GM23338 (cell line): Measurements from ENCODE around the gene VPS26C. TPM values are rescaled to one million over a fixed set of nuclear protein-coding genes. Genes with fewer than 3 reads are reported as not detected.

Source experiments
- ATAC-seq: fragments of 200-7000 bp; cut with Tn5 transposase; 3 replicates; pipeline ENCODE4 v1.9.1; 2020
- DNase-seq: peaks from one replicate; pipeline ENCODE4 v3.0.0-alpha.2; 2015; ENCODE audit warnings: low spot score
- H2AFZ ChIP-seq: fragments of 200-600 bp; sonication (generic); 2 replicates; pipeline ENCODE4 v1.8.0; 2016; ENCODE audit warnings: antibody characterized with exemption, mild to moderate bottlenecking, moderate library complexity
- H3F3A ChIP-seq: fragments of 200-600 bp; sonication (generic); replicated peaks from 2 replicates; pipeline ENCODE4 v1.8.0; 2017; ENCODE audit warnings: antibody characterized with exemption, mixed run types, low read depth
- H3K27ac ChIP-seq: fragments of 200-600 bp; sonication (generic); 2 replicates; pipeline ENCODE4 v1.6.1; 2016; ENCODE audit warnings: low read depth
- H3K27me3 ChIP-seq: fragments of 200-600 bp; sonication (generic); 2 replicates; pipeline ENCODE4 v1.8.0; 2016; ENCODE audit warnings: mild to moderate bottlenecking, mixed run types, moderate library complexity; ENCODE audit not compliant: insufficient read depth
- H3K36me3 ChIP-seq: fragments of 200-600 bp; sonication (generic); 2 replicates; pipeline ENCODE4 v1.8.0; 2016; ENCODE audit warnings: mild to moderate bottlenecking; ENCODE audit not compliant: insufficient read depth
- H3K4me1 ChIP-seq: fragments of 200-600 bp; sonication (generic); 2 replicates; pipeline ENCODE4 v1.8.0; 2016; ENCODE audit warnings: mild to moderate bottlenecking, moderate library complexity; ENCODE audit not compliant: insufficient read depth
- H3K4me2 ChIP-seq: fragments of 200-600 bp; sonication (generic); 2 replicates; pipeline ENCODE4 v1.7.1; 2017; ENCODE audit warnings: mixed run types
- H3K4me3 ChIP-seq: fragments of 200-600 bp; sonication (generic); 2 replicates; pipeline ENCODE4 v1.6.1; 2016; ENCODE audit warnings: mixed run types
- H3K79me2 ChIP-seq: fragments of 200-600 bp; sonication (generic); replicated peaks from 2 replicates; pipeline ENCODE4 v1.8.0; 2017; ENCODE audit warnings: mild to moderate bottlenecking; ENCODE audit not compliant: insufficient read depth
- H3K9me2 ChIP-seq: fragments of 200-600 bp; sonication (generic); 2 replicates; pipeline ENCODE4 v1.8.0; 2017; ENCODE audit not compliant: insufficient read depth
- H4K20me1 ChIP-seq: fragments of 200-600 bp; sonication (generic); replicated peaks from 2 replicates; pipeline ENCODE4 v1.8.0; 2017; ENCODE audit warnings: mild to moderate bottlenecking; ENCODE audit not compliant: insufficient read depth
- H3K27ac Mint-ChIP-seq: 2 replicates; pipeline ENCODE4 v1.8.0; 2020; ENCODE audit warnings: inconsistent platforms, mild to moderate bottlenecking, moderate library complexity, mixed read lengths
- H3K27me3 Mint-ChIP-seq: 3 replicates; pipeline ENCODE4 v1.8.0; 2022; ENCODE audit warnings: low read depth, mild to moderate bottlenecking, moderate library complexity, mixed read lengths, inconsistent platforms; ENCODE audit not compliant: insufficient read depth, poor library complexity
- H3K36me3 Mint-ChIP-seq: 3 replicates; pipeline ENCODE4 v1.8.0; 2021; ENCODE audit warnings: low read depth, mild to moderate bottlenecking, inconsistent platforms, moderate library complexity, mixed read lengths
- H3K4me1 Mint-ChIP-seq: 3 replicates; pipeline ENCODE4 v1.8.0; 2020; ENCODE audit warnings: mild to moderate bottlenecking, inconsistent platforms, mixed read lengths
- H3K4me3 Mint-ChIP-seq: 3 replicates; pipeline ENCODE4 v1.8.0; 2021; ENCODE audit warnings: moderate library complexity, mild to moderate bottlenecking, inconsistent platforms, mixed read lengths
- H3K9me3 Mint-ChIP-seq: 3 replicates; pipeline ENCODE4 v1.8.0; 2020; ENCODE audit warnings: moderate library complexity, mild to moderate bottlenecking, inconsistent platforms, mixed read lengths
- CREB1 ChIP-seq: fragments of 250-450 bp; sonication (Bioruptor Pico); IDR thresholded peaks from 2 replicates; pipeline ENCODE4 v1.5.0; 2020; ENCODE audit warnings: low read depth, mild to moderate bottlenecking, moderate library complexity
- CTCF ChIP-seq, 2 experiments: fragments of 200-600 bp in 1 of 2; sonication (generic) in 1 of 2; conservative IDR thresholded peaks; 2 replicates each; pipeline versions ENCODE4 v1.5.1 to v1.6.1; 2016 to 2017; ENCODE audit warnings: antibody characterized with exemption in 2 of 2, low read depth in 2 of 2, mild to moderate bottlenecking in 2 of 2, moderate library complexity in 1 of 2
- EZH2 ChIP-seq: fragments of 200-600 bp; sonication (generic); IDR thresholded peaks from one replicate; pipeline ENCODE4 v1.8.0; 2017; ENCODE audit warnings: antibody characterized with exemption, mild to moderate bottlenecking, low read depth; ENCODE audit not compliant: unreplicated experiment
- EZH2phosphoT487 ChIP-seq: fragments of 200-600 bp; sonication (generic); IDR thresholded peaks from one replicate; pipeline ENCODE4 v1.8.1; 2018; ENCODE audit warnings: antibody characterized with exemption; ENCODE audit not compliant: unreplicated experiment
- JUNB ChIP-seq: IDR thresholded peaks from one replicate; pipeline ENCODE4 v1.6.1; 2016; ENCODE audit warnings: antibody characterized with exemption; ENCODE audit not compliant: unreplicated experiment
- NANOG ChIP-seq: IDR thresholded peaks from 2 replicates; pipeline ENCODE4 v1.6.1; 2016; ENCODE audit warnings: antibody characterized with exemption, borderline replicate concordance
- POLR2AphosphoS5 ChIP-seq: IDR thresholded peaks from 2 replicates; pipeline ENCODE4 v1.6.1; 2016; ENCODE audit warnings: antibody characterized with exemption, low read depth
- STAT1 ChIP-seq: IDR thresholded peaks from one replicate; pipeline ENCODE4 v1.6.1; 2016; ENCODE audit warnings: antibody characterized with exemption; ENCODE audit not compliant: unreplicated experiment
- ZNF331 ChIP-seq: fragments of 250-450 bp; sonication (Bioruptor Pico); IDR thresholded peaks from 2 replicates; pipeline ENCODE4 v1.5.0; 2020; ENCODE audit warnings: low read depth, mild to moderate bottlenecking, moderate library complexity
- ZNF462 ChIP-seq: fragments of 250-450 bp; sonication (Bioruptor Pico); IDR thresholded peaks from 2 replicates; pipeline ENCODE4 v1.5.0; 2020; ENCODE audit warnings: mild to moderate bottlenecking, moderate library complexity
- polyA plus RNA-seq: library from polyadenylated mRNA; unstranded; fragments of >200 nt; fragmentation: Nextera tagmentation; extraction: Ambion mirVana; gene quantifications from 2 replicates; pipeline ENCODE4 v1.2.1, GENCODE V29; 2016
- total RNA-seq: library from RNA; depleted of rRNA; stranded (reverse); fragments of >200 nt; shearing (Covaris generic); gene quantifications from 2 replicates; pipeline ENCODE4 v1.2.3, GENCODE V29; 2014

Gene VPS26C
- total and polyA plus RNA-seq, 2 experiments from 2014 or later: 45.1 to 91.2 TPM

DNA sequence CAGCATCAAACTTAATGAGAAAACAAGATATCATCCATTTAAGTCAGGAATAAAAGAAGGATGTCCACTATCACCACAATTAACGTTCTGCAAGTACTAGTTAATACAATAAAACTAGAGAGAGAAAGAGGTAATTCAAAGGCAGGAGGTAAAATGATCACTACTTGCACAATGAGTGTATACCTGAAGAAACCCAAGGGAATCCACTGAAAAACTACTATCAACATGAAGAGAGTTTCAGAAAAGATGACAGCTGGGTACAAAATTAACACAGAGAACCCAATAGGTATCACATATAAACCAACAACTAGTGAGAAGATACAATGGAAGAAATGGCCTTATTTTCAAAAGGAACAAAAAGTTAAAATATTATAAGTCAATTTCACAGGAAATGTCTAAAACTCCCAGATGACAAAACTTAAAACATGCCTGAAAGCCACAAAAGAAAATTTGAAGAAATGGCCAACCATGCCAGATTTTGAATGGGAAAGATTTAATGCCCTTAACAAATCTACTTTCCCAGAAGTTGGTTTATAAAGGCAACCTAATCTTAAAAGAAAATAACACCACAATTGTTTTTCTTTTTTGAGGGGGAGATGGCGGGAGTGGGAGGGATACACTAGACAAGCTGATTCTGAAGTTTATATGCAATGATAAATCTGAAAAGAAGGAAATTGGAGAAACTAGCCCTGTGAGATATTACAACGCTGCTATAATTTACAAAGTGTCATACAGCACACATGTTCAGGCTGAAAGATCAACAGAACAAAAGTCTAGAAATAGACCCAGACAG, 17.8 kb downstream of the VPS26C start:
- Histone ChIP-seq H3K36me3 (no peaks in the 10 kb centered on the region), H3K4me2 (no peak overlapping the region), H3K79me2 (peaks cover 100% of the 10 kb centered on the region), H3K27ac (no peak overlapping the region), H3F3A (no peaks in the 10 kb centered on the region), H3K27me3 (no peaks in the 10 kb centered on the region), H2AFZ (no peak overlapping the region), H3K4me1 (peaks cover 20% of the 10 kb centered on the region), H3K9me2 (no peaks in the 10 kb centered on the region), H4K20me1 (peaks cover 10% of the 10 kb centered on the region), H3K4me3 (no peak overlapping the region)
- peaks cover 38% of the 10 kb centered on the region for H3K4me1 Mint-ChIP-seq
- TF ChIP-seq CTCF (conservative IDR thresholded peaks at IDR 0.05; ENCODE audit: low read depth in 2 of 2): no peak
- no peak for TF ChIP-seq EZH2phosphoT487
- no peak for TF ChIP-seq JUNB
- H3K27ac Mint-ChIP-seq: no peak overlapping the region
- DNase-seq: no peak
- no peak overlapping the region for H3K4me3 Mint-ChIP-seq
- no peaks in the 10 kb centered on the region for H3K36me3 Mint-ChIP-seq
- H3K27me3 Mint-ChIP-seq: no peaks in the 10 kb centered on the region
- no peaks in the 10 kb centered on the region for H3K9me3 Mint-ChIP-seq
- ATAC-seq: no peak

DNA sequence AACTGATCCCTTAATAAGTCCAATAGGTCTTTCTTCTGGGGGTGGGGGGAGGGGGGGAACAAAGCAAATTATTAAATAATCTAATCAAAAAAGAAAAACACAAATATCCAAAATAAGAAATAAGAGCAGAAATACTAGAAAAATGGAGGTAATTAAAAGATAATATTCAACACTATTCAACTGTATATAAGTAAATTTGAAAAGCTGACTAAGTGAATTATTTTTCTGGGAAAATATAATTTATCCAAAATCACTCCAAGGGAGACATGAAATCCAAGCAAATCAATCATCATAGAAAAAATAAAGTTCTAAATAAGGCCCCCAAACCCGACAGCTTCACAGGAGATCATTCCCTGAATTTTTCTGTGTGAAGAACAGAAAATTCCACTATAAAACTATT, 18.8 kb downstream of the VPS26C start:
- no peaks in the 10 kb centered on the region for H3F3A ChIP-seq
- ATAC-seq (no peak), DNase-seq (no peak)
- no peaks in the 10 kb centered on the region for H3K9me2 ChIP-seq
- peaks cover 43% of the 10 kb centered on the region for H3K4me1 Mint-ChIP-seq
- no peak overlapping the region for H3K4me3 ChIP-seq
- no peaks in the 10 kb centered on the region for H3K9me3 Mint-ChIP-seq
- H3K27ac ChIP-seq: no peak overlapping the region
- no peak overlapping the region for H3K27ac Mint-ChIP-seq
- no peaks in the 10 kb centered on the region for H3K27me3 ChIP-seq
- H3K4me3 Mint-ChIP-seq: no peak overlapping the region
- H3K36me3 ChIP-seq: no peaks in the 10 kb centered on the region
- H4K20me1 ChIP-seq: peaks cover 10% of the 10 kb centered on the region
- H3K79me2 ChIP-seq: peaks cover 100% of the 10 kb centered on the region
- H3K4me1 ChIP-seq: peaks cover 21% of the 10 kb centered on the region
- H3K27me3 Mint-ChIP-seq: peaks cover 2% of the 10 kb centered on the region
- no peak overlapping the region for H2AFZ ChIP-seq
- H3K36me3 Mint-ChIP-seq: no peaks in the 10 kb centered on the region
- no peak overlapping the region for H3K4me2 ChIP-seq
- no peak for TF ChIP-seq CREB1 (CRISPR knock-in tag)
- TF ChIP-seq POLR2AphosphoS5: no peak
- no peak for TF ChIP-seq CTCF (conservative IDR thresholded peaks at IDR 0.05; ENCODE audit: low read depth in 2 of 2)
- TF ChIP-seq NANOG: no peak
- no peak for TF ChIP-seq STAT1
- no peak for TF ChIP-seq ZNF462 (CRISPR knock-in tag)
- no peak for TF ChIP-seq EZH2
- no peak for TF ChIP-seq ZNF331 (CRISPR knock-in tag)
